OCI-LY1 (cell line): Measurements from ENCODE around the gene UBC.

ENCODE experiments used
- H2AFZ ChIP-seq: fragments of 200-600 bp; sonication (generic), shearing (Covaris generic); 2 replicates; pipeline ENCODE4 v1.6.0; 2014; ENCODE audit warnings: antibody characterized with exemption, mild to moderate bottlenecking, low read length
- H3F3A ChIP-seq: fragments of 200-600 bp; sonication (generic), shearing (Covaris generic); 2 replicates; pipeline ENCODE4 v1.6.0; 2014; ENCODE audit warnings: mild to moderate bottlenecking, antibody characterized with exemption, low read length, moderate library complexity; ENCODE audit not compliant: insufficient read depth
- H3K27ac ChIP-seq: fragments of 200-600 bp; sonication (generic); 2 replicates; pipeline ENCODE4 v1.5.1; 2014; ENCODE audit warnings: low read length, mixed run types, mild to moderate bottlenecking, low read depth; ENCODE audit not compliant: poor library complexity, severe bottlenecking
- H3K27me3 ChIP-seq: fragments of 200-600 bp; sonication (generic); 2 replicates; pipeline ENCODE4 v1.6.0; 2014; ENCODE audit warnings: antibody characterized with exemption, mild to moderate bottlenecking, low read length, moderate library complexity; ENCODE audit not compliant: insufficient read depth
- H3K36me3 ChIP-seq: fragments of 200-600 bp; sonication (generic); 2 replicates; pipeline ENCODE4 v1.6.1; 2014; ENCODE audit warnings: mild to moderate bottlenecking, antibody characterized with exemption, low read length, moderate library complexity, mixed read lengths; ENCODE audit not compliant: insufficient read depth
- H3K4me1 ChIP-seq: fragments of 200-600 bp; sonication (generic); 2 replicates; pipeline ENCODE4 v1.5.1; 2014; ENCODE audit warnings: mild to moderate bottlenecking, low read length, moderate library complexity; ENCODE audit not compliant: insufficient read depth, severe bottlenecking
- H3K4me2 ChIP-seq: fragments of 200-600 bp; sonication (generic), shearing (Covaris generic); 2 replicates; pipeline ENCODE4 v1.6.1; 2014; ENCODE audit warnings: low read length
- H3K4me3 ChIP-seq: fragments of 200-600 bp; sonication (generic); 2 replicates; pipeline ENCODE4 v1.5.1; 2014; ENCODE audit warnings: low read length, low read depth, mild to moderate bottlenecking, mixed read lengths; ENCODE audit not compliant: poor library complexity, severe bottlenecking
- H3K79me2 ChIP-seq: fragments of 200-600 bp; shearing (Covaris generic); 2 replicates; pipeline ENCODE4 v1.6.1; 2016; ENCODE audit warnings: mixed run types, low read length, mixed read lengths; ENCODE audit not compliant: insufficient read depth
- H3K9ac ChIP-seq: fragments of 200-600 bp; sonication (generic), shearing (Covaris generic); 2 replicates; pipeline ENCODE4 v1.6.1; 2014; ENCODE audit warnings: mild to moderate bottlenecking, low read length, mixed read lengths
- H3K9me2 ChIP-seq: fragments of 200-600 bp; sonication (generic), shearing (Covaris generic); 2 replicates; pipeline ENCODE4 v1.6.1; 2014; ENCODE audit warnings: low read depth, mild to moderate bottlenecking, low read length, mixed read lengths
- H3K9me3 ChIP-seq: fragments of 200-600 bp; shearing (Covaris generic); 2 replicates; pipeline ENCODE4 v1.6.1; 2014; ENCODE audit warnings: low read length, mixed read lengths
- H4K20me1 ChIP-seq: fragments of 200-600 bp; sonication (generic), shearing (Covaris generic); 2 replicates; pipeline ENCODE4 v1.6.0; 2016; ENCODE audit warnings: mild to moderate bottlenecking, low read length; ENCODE audit not compliant: insufficient read depth
- CTCF ChIP-seq: fragments of 200-600 bp; sonication (generic), shearing (Covaris generic); IDR thresholded peaks from 2 replicates; pipeline ENCODE4 v1.5.1; 2017; ENCODE audit warnings: mild to moderate bottlenecking, antibody characterized with exemption, low read length, moderate library complexity, mixed read lengths
- EZH2 ChIP-seq: fragments of 200-600 bp; sonication (generic), shearing (Covaris generic); IDR thresholded peaks from 2 replicates; pipeline ENCODE4 v1.8.0; 2017; ENCODE audit warnings: borderline replicate concordance, mixed run types, mild to moderate bottlenecking, antibody characterized with exemption, low read length, moderate library complexity, mixed read lengths

Gene UBC

DNA sequence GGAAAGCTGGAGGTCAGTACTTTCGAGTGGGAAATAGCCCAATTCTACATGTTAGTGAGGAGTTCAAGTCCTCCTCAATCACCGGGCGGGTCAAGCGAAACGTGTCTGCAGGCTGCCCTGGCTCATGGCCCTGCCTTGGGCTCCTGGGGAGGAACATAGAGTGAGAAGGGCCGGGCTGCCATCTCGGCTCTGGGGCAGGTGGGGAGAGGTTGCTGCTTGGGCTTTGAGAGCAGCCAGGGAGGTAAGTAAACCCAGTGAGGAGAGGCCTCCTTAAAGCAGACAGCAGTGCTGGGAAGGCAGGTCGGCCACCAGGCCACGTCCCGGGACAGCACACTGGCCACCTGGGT, 32.0 kb upstream of the UBC start:
- Histone ChIP-seq H3K4me1 (no peaks in the 10 kb centered on the region), H3K27me3 (no peaks in the 10 kb centered on the region), H3K27ac (no peak overlapping the region), H3K9me3 (no peaks in the 10 kb centered on the region), H3K36me3 (peaks cover 44% of the 10 kb centered on the region), H3K4me2 (no peak overlapping the region), H3K4me3 (no peak overlapping the region), H3F3A (no peaks in the 10 kb centered on the region), H4K20me1 (no peaks in the 10 kb centered on the region), H3K9ac (no peak overlapping the region), H3K79me2 (no peaks in the 10 kb centered on the region), H2AFZ (no peak overlapping the region), H3K9me2 (no peaks in the 10 kb centered on the region)
- no peak for TF ChIP-seq CTCF
- no peak for TF ChIP-seq EZH2

DNA sequence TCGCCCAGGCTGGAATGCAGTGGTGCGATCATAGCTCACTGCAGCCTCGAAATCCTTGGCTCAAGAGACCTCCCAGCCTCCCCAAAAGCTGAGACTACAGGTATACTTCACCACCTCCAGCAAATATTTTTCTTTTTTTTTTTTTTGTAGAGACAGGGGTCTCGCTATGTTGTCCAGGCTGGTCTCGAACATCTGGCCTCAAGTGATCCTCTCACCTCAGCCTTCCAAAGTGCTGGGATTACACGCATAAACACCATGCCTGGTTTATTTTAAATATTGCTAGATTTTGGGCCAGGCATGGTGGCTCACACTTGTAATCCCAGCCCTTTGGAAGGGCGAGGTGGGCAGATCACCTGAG, 26.7 kb upstream of the UBC start:
- Histone ChIP-seq H3K4me1 (peaks cover 36% of the 10 kb centered on the region), H3K9me2 (no peaks in the 10 kb centered on the region), H3K27me3 (no peaks in the 10 kb centered on the region), H3K9ac (peak overlapping the region; percentile 70; the same call in 1 of the 2 replicates), H3K4me3 (peak overlapping the region; percentile 64), H3K9me3 (no peaks in the 10 kb centered on the region), H3K36me3 (peaks cover under 1% of the 10 kb centered on the region; the same call in 1 of the 2 replicates), H3F3A (0 out of 2 replicates have a peak, but pooled peaks cover 4% of the 10 kb centered on the region), H3K27ac (peak overlapping the region; percentile 93), H2AFZ (no peak overlapping the region), H3K4me2 (peak overlapping the region; percentile 84), H3K79me2 (no peaks in the 10 kb centered on the region), H4K20me1 (no peaks in the 10 kb centered on the region)
- TF ChIP-seq CTCF (no peak), EZH2 (no peak)

DNA sequence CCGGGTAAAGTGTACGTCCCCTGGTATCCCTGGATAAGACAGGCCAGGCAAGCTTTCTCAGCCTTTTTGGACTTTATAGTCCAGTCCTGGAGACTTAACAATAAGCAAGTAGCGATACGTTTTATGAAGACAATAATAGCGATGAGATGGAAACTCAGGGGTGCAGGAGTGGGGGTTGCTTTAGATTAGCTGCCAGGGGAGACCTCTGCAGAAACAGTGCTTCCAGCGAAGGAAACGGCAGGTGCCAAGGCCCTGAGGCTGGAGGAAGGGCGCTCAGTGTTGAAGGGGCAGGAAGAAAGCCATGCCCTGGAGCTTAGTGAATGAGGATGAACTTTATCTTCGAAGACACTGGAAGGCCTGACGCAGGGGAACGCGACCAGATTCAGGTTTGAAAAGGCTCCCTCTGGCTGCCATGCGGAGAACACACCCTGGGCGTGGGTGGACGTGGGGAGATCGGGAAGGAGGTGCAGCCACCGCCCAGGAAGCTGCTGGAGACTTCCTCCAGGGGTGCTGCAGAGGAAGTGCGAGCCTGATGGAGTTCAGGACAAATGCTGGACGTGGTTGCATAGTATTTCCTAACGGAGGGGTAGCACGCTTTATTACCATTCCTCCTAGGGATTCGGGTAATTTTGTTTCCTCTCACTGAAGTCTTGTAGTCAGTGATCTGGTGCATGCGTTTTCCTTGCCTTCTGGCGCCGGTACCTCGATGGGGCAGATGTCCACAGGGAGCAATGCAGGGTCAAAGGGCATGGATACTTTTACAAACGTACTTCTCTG, 26.1 kb upstream of the UBC start:
- TF ChIP-seq CTCF (peak; percentile 94), EZH2 (no peak)
- Histone ChIP-seq H3F3A (0 out of 2 replicates have a peak, but pooled peaks cover 4% of the 10 kb centered on the region), H4K20me1 (no peaks in the 10 kb centered on the region), H3K4me2 (peak overlapping the region; percentile 84), H3K79me2 (no peaks in the 10 kb centered on the region), H3K4me1 (peaks cover 36% of the 10 kb centered on the region), H3K36me3 (no peaks in the 10 kb centered on the region), H2AFZ (no peak overlapping the region; the same call in 1 of the 2 replicates), H3K9me3 (no peaks in the 10 kb centered on the region), H3K9me2 (no peaks in the 10 kb centered on the region), H3K9ac (peak overlapping the region; percentile 70), H3K27me3 (no peaks in the 10 kb centered on the region), H3K4me3 (peak overlapping the region; percentile 64), H3K27ac (peak overlapping the region; percentile 93)
